Caki2 (cell line): ENCODE measurements around the gene ARHGEF12. TPM values are rescaled to one million over a fixed set of nuclear protein-coding genes. Genes with fewer than 3 reads are reported as not detected.
"Not testable (repeated sequence)": the region's sequence is repeated elsewhere in the genome, so short reads cannot be mapped to it uniquely, and the experiment has no call there.

ENCODE experiments used
- DNase-seq: peaks from one replicate; pipeline ENCODE4 v3.0.0-alpha.2; 2015; ENCODE audit warnings: low read depth
- in situ Hi-C: cut with HindIII; loops from 2 replicates; pipeline ENCODE4 v1.10.0; 2016; ENCODE audit warnings: low sequenced_read_pairs, low pct_unique_long_range_greater_than_20kb, mixed read lengths
- total RNA-seq: library from RNA; depleted of rRNA; stranded (reverse); fragments of >200 nt; shearing (Covaris generic); gene quantifications from 2 replicates; pipeline ENCODE4 v1.2.3, GENCODE V29; 2014; ENCODE audit warnings: low replicate concordance

ARHGEF12 gene
- total RNA-seq, 1 experiment from 2014 or later = 15.1 TPM

GRCh38 chr11:120501440-120501839 is 165.2 kb downstream of the ARHGEF12 start:
- DNase-seq = no peak
- in situ Hi-C loops = no loop called here

DNA sequence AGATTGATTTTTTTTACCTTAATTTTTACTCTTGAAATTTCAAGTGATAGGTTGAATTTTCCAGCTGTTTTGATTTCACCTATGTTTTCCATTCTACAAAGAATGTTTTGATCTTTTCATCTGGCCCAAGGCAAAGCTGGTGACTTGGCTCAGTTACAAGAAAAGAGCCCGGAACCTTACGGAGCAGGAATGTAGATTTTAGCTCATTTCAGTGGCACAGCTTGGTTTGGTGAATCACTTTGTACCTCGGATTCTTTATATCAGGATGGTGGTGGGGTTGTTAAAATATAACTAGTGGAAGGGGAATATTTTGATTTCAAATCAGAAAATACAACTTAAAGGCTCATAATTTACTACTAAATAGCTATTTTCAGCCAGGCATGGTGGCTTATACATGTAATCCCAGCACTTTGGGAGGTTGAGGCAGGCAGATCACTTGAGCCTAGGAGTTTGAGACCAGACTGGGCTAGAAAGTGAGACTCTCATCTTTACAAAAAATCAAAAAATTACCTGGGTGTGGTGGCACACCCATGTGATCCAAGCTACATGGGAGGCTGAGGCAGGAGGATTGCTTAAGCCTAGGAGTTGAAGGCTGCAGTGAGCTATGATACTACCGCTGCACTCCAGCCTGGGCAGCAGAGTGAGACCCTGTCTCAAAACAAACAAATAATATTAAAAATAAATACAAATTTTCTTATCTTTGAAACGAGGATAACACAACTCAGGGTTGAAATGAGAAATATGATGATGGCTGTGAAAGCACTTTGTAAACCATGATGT is 166.0 kb downstream of the ARHGEF12 start:
- in situ Hi-C loops = no loop called here

DNA sequence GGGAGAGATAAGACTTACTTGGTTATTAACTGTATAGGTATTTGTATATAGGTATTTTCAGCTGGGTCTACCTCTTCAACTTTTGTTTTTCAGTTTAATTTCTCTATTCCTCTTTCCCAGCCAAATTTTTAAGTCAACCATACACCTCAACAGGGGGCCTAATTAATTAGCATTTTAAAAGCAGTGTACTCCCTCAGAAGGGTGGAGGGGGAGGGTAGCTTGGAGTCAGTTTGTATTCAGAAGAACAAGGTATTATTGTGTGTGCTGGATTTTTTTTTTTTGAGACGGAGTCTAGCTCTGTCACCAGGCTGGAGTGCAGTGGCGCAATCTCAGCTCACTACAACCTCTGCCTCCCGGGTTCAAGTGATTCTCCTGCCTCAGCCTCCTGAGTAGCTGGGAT is 167.3 kb downstream of the ARHGEF12 start:
- in situ Hi-C loops, DNase-seq: not testable (repeated sequence)

More for the DNA sequence above, 166.0 kb downstream of the ARHGEF12 start:
- no peak for DNase-seq

DNA sequence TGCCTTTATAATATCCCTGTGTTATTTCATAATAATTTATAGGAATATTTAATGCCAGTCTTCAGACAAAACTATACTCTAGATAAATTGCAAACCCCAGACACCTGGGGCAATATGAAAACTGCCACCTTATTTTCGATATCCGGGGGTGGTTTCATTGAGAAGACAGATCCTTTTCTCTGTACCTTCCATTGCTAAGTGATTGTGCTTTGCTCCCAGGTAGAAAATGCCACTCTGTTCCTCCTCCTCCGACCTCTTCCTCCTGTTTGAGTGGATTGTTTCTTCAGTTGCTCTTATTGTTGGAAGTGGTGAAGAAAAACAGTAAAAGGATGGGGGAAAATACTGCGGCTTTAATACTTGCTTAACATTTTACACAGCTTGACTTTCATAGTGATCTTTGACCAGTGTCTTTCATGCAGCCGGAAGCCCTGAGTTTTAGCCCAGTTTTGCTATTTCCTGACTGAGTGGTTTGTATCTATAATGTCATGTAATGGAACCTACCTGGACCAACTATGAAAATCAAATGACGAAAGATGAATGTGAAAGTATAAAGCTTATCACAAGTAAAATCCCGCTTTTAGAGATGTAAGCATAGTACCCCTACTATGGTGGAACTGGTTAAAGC is 169.7 kb downstream of the ARHGEF12 start:
- in situ Hi-C loops = no loop called here
- DNase-seq = no peak

DNA sequence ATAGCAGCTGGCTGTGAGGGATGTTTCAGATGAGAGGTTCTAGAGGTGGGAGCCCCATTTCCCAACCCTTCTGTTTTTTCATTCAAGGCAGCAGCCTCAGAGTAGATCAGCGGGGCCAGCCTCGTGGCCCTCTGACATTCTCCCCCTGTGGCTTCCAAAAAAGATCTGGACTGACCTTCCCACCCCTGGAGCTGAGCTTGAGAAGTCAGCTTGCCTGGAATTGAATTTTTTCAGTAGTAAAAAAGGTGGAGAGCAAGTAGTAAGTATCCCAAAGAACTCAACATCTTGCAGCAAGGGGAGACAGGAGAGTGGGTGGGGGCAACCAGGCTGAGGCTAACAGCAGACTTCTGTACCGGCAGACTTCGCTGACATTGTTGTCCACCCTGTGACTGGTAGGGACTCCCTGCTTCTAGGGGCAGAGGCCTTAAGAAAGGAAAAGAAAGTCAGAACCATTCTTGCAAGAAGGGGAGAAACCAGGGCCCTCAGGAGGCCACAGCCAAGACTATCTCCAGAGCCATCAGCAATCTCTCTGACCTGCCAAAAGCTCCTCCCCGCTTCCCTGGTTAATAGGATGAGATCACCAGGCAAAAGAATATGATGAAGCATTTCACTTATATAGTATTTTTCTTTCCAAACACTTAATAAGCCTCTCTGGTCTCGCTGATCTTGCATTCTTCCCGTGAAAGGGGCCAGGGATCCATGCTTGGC is 173.3 kb downstream of the ARHGEF12 start:
- DNase-seq = no peak
- in situ Hi-C loops = no loop called here

- no peak for DNase-seq
- in situ Hi-C loops = no loop called here
These were observed 174.3 kb downstream of the ARHGEF12 start for GRCh38 chr11:120510406-120511115.

GRCh38 chr11:120511116-120511819 is 175.1 kb downstream of the ARHGEF12 start, which contains the start of gene GRIK4:
Gene GRIK4 (plus strand): TSS chr11:120511748. CDS start chr11:120660319, 148,571 bp downstream.
- DNase-seq = peak; percentile 56
- in situ Hi-C loops = no loop called here

GRCh38 chr11:120511820-120512738 is 175.9 kb downstream of the ARHGEF12 start:
- no peak for DNase-seq

GRCh38 chr11:120512739-120513435 is 176.7 kb downstream of the ARHGEF12 start:
- in situ Hi-C loops = no loop called here
- DNase-seq = no peak

More at GRCh38 chr11:120511820-120512738, 175.9 kb downstream of the ARHGEF12 start:
- in situ Hi-C loops = no loop called here

- no peak for DNase-seq
- in situ Hi-C loops = no loop called here
These were observed 177.5 kb downstream of the ARHGEF12 start for GRCh38 chr11:120513436-120514315.

DNA sequence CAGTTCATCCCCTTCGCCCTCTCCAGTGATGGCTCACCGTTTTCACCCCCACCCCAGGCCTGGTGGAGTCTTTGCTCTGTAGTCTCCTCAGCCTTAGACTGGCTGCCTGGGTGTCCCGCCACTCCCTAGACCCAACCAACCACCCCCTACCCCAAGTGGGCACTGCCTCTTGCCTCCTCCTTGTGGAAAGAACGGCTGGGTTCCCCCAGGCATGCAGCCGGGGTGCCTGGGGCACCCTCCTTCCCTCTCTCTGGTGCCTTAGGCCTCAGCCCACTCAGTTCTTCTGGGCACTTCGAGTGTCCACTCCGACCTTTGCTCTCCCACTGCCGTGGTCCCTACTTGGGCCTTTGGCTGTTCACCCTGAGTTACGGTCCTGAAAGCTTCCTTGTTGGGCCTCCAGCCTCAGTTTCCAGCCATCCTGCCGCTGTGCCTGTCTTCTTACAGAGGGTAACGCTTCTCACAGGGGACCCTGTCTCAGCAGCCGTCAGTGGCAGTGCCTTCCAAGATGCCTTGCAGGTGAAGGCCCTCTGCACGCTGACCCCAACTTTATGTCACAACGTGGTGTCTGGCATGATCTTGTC is 178.4 kb downstream of the ARHGEF12 start:
- in situ Hi-C loops = no loop called here

GRCh38 chr11:120515186-120515723 is 179.0 kb downstream of the ARHGEF12 start:
- no peak for DNase-seq

More for the DNA sequence above, 178.4 kb downstream of the ARHGEF12 start:
- no peak for DNase-seq

DNA sequence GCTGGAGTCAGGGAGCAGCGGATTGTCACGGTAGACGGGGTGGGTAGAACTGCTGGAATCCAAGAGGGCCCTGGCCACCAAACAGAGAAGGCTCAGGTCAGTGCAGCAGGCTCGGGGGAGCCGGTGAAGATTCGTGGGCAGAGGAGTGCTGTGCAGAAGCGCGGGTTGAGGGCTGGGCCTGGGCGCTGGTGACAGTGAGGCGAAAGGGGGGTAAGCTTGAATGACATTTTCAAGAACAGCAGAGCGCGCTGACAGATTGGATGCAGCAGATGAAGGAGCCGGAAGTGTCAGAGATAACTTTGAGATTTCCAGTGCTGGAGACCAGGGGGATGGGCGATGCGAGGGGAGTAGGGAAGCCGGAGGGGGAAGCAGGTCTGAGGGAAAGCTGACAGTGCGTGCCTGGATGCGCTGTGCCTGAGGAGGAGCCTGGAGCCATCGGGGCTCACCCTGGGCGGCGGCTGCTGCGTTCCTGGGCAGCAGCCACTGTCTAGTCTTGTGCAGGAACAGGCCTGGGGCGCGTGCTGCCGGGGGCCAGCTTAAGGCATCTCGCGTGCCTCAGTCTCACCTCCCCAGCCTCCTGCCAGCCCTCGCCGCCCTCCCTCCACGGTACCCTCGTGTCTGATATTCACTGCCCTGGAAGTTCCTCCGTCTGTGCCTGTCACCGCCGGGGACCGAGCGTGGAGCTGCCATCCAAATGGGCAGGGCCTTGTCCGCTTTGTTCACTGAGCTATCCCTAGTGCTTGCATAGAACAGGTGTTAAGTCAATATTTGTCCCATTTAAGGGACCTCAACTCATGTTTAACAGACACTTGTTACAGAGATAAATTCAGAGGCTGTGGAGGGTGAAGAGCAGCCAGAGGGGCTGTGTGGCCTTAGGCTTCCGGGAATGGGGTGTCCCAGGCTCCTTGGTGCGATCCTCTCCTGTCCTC is 180.5 kb downstream of the ARHGEF12 start:
- in situ Hi-C loops = no loop called here
- DNase-seq = no peak

More at GRCh38 chr11:120515186-120515723, 179.0 kb downstream of the ARHGEF12 start:
- in situ Hi-C loops = no loop called here

DNA sequence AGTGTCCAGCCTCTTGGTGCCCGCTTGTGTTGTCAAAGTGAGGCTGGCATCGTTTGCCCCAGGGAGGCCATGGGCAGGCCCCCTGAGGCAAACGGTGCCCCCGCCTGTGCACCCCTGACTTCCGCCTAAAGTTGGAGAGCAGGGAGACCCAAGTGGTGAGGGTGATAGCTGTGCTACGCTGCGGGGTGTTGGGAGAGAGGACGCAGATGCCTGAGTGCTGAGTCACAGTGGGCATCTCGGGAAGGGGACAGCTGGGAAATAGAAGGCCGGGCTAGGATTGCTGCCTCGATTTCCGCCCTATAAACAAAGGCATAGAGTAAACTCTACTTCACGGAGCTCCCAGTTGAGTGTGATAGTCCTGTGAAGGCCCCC is 181.2 kb downstream of the ARHGEF12 start:
- DNase-seq = no peak
- in situ Hi-C loops = no loop called here
